Adrenal gland (tissue), 19 donors: ENCODE results near the gene FXYD2. TPM values are rescaled to one million over a fixed set of nuclear protein-coding genes. Genes with fewer than 3 reads are reported as not detected.

Experiments used
- DNase-seq, 7 donors: peaks; one replicate each; pipeline ENCODE4 v3.0.0-alpha.2; 2019 to 2020
- H3K27ac ChIP-seq, 5 donors: fragments of 200-600 bp; sonication (generic) in 4 of 5; 1 replicate in 3 of 5; 2 replicates in 2 of 5; pipeline versions ENCODE4 v1.5.1 to v1.8.0; 2016 to 2020; ENCODE audit warnings: mild to moderate bottlenecking in 1 of 5
- H3K27me3 ChIP-seq: fragments of 200-600 bp; 2 replicates; pipeline ENCODE4 v1.8.0; 2021
- H3K36me3 ChIP-seq, 2 donors: fragments of 200-600 bp; replicated peaks in 1 of 2; 1 replicate in 1 of 2; 2 replicates in 1 of 2; pipeline versions ENCODE4 v1.5.1 to v1.8.0; 2018 to 2022
- H3K4me1 ChIP-seq, 2 donors: fragments of 200-600 bp; replicated peaks in 1 of 2; 1 replicate in 1 of 2; 2 replicates in 1 of 2; pipeline versions ENCODE4 v1.5.1 to v1.8.0; 2018 to 2021
- H3K4me3 ChIP-seq, 4 donors: fragments of 200-600 bp; sonication (generic) in 3 of 4; one replicate each; pipeline ENCODE4 v1.5.1; 2016 to 2018
- H3K9me3 ChIP-seq, 3 donors: fragments of 200-600 bp; sonication (generic) in 1 of 3; replicated peaks in 1 of 3; 1 replicate in 2 of 3; 2 replicates in 1 of 3; pipeline versions ENCODE4 v1.5.1 to v1.8.0; 2016 to 2021
- POLR2A ChIP-seq, 2 donors: fragments of 450-650 bp; IDR thresholded peaks; one replicate each; pipeline ENCODE4 v1.6.1; 2017; ENCODE audit warnings: antibody characterized with exemption in 2 of 2, mild to moderate bottlenecking in 2 of 2, moderate library complexity in 1 of 2
- WGBS, 4 donors: extraction: QIAGEN DNeasy Blood & Tissue Kit in 2 of 4; methylation state at CpG; one replicate each; pipeline versions ENCODE4 v1.1.5 to v1.1.7; 2013 to 2017; 5-methylcytosine and 5-hydroxymethylcytosine counted together
- intact Hi-C, 2 donors: fragments of 100-400 bp; cut with DNase I; formaldehyde crosslinking; loops; one replicate each; pipeline versions ENCODE4 v1.14.1 to v1.15.0; 2022 to 2023
- long read RNA-seq, 10 donors: library from polyadenylated mRNA in 3 of 10; unstranded in 2 of 10; stranded (forward) in 1 of 10; transcript quantifications; one replicate each; pipeline ENCODE4 v2.0.0 and lab custom pipeline, GENCODE V29; 2021 to 2026
- polyA plus RNA-seq, 3 donors: library from polyadenylated mRNA; stranded (reverse); fragments of 200-250 nt in 2 of 3; fragments of 350-450 nt in 1 of 3; fragmentation: Illumina TruSeq in 1 of 3; extraction: RNeasy Lipid Tissue Mini Kit (QIAGEN cat#74804) in 1 of 3; gene quantifications; one replicate each; pipeline ENCODE4 v1.2.3, GENCODE V29; 2013 to 2014
- total RNA-seq, 9 donors: library from RNA; depleted of rRNA in 4 of 9; stranded (reverse); fragments of >200 nt in 4 of 9; fragments of 120-200 nt in 1 of 9; fragmentation: NEBNext Ultra II Directional in 1 of 9; extraction: Animal tissue kit (Norgen Biotek cat#: 25700) in 1 of 9; gene quantifications; one replicate each; pipeline versions ENCODE4 v1.1.0 to v1.2.4, GENCODE V29; 2013 to 2023
- TF ChIP-seq, protein P1 (sequence below), 6 experiments: fragments of 450-650 bp in 4 of 6; fragments of 200-600 bp in 2 of 6; sonication (generic) in 1 of 6; IDR thresholded peaks; 1 replicate in 5 of 6; 2 replicates in 1 of 6; pipeline versions ENCODE4 v1.5.1 to v1.8.0; 2016 to 2021; ENCODE audit warnings: antibody characterized with exemption in 6 of 6, mild to moderate bottlenecking in 2 of 6, moderate library complexity in 1 of 6
- donor health status: healthy with polysubstance abuse.
- donor health status: Bipolar disorder and iron deficiency.
- donor health status: DM: yes; HTN: yes; CAD: no.
- donor health status: DM: no; HTN: no; CAD: no.
- donor health status: DM: no; HTN: no; CAD: no.
- donor health status: DM: yes; HTN: yes; CAD: no.

Gene FXYD2
- total RNA-seq (1 to 10 TPM in 6 of 9 donors, under 1 TPM in 1, not detected in 2; 0.94 to 4.3 (median 2.0) TPM), polyA plus RNA-seq (10 to 100 TPM in 1 of 3 donors, 1 to 10 TPM in 1, under 1 TPM in 1; 0.27 to 11.3 (median 3.6) TPM)
- long read RNA-seq, donor 1, result 0 reads
- long read RNA-seq, donor 2, result 0 reads
- long read RNA-seq, donor 3, result 0 reads
- long read RNA-seq, donor 4, partial matches to known transcripts, result 0 of 1 reads
- long read RNA-seq, donor 4, other reads (novel, unspliced or antisense), result 0 of 1 reads
- long read RNA-seq, donor 5, partial matches to known transcripts, result 0 of 1 reads
- long read RNA-seq, donor 5, other reads (novel, unspliced or antisense), result 0 of 1 reads
- long read RNA-seq, donor 6, transcript FXYD2-202 (6 exons, 571 nt), result major isoform, 6 of 8 reads
- long read RNA-seq, donor 6, partial matches to known transcripts, result 0 of 8 reads
- long read RNA-seq, donor 6, other reads (novel, unspliced or antisense), result 2 of 8 reads
- long read RNA-seq, donor 7, result 0 reads
- long read RNA-seq, donor 8, transcript FXYD2-202 (6 exons, 571 nt), result major isoform, 6 of 6 reads
- long read RNA-seq, donor 8, partial matches to known transcripts, result 0 of 6 reads
- long read RNA-seq, donor 8, other reads (novel, unspliced or antisense), result 0 of 6 reads
- long read RNA-seq, donor 9, result 0 reads
- long read RNA-seq, donor 10, partial matches to known transcripts, result 0 of 1 reads
- long read RNA-seq, donor 10, other reads (novel, unspliced or antisense), result 0 of 1 reads

DNA sequence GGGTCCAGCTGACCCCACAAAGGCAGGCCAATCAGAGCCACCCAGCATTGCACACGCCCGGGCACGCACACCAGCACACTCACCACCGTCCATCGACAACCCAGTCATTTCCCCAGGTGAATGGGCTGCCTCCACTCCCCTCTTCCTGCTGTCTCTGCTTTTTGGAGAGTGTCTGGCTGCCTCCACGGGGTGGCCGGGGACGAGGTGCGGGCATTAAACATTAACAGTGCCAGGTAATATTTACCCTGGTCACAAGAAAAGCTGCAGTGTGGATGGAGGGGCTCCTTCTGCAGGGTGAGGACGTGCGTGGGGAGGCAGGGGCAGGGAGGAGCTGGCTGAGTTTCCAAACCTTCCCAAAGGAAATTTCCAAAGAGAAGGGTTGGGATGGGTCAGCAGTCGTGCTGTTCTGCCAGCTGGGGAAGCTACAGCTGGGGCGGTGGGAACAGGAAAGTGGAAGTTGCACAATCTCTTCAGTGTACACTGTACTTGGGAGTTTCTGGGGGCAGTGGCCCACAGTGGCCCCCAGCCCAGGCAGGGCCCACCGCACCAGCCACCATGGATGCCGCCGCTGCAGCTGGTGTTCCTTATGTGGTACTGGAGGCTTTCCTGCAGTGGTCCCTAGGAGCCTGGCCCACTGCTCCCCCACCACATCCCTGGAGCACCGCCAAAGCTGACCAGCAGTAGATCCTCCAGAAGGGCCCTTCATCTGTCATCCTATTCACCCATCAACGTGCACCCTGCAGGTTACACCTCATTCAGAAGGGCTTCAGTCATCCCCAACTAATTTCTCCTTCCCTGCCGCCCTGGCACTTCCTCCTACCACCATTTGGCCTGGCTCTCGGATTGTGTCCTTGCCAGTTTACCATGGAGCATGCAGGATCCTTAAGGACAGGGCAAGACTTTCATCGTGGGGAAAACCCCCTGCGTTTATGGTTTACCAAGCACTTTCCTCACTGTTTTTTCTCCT is at the start of gene FXYD2:
Gene FXYD2, minus strand, starts transcription at position 174 of the 967 bp plus-strand sequence. Its CDS starts 66 bp downstream, at position 108.
- TF ChIP-seq, protein P1, sequence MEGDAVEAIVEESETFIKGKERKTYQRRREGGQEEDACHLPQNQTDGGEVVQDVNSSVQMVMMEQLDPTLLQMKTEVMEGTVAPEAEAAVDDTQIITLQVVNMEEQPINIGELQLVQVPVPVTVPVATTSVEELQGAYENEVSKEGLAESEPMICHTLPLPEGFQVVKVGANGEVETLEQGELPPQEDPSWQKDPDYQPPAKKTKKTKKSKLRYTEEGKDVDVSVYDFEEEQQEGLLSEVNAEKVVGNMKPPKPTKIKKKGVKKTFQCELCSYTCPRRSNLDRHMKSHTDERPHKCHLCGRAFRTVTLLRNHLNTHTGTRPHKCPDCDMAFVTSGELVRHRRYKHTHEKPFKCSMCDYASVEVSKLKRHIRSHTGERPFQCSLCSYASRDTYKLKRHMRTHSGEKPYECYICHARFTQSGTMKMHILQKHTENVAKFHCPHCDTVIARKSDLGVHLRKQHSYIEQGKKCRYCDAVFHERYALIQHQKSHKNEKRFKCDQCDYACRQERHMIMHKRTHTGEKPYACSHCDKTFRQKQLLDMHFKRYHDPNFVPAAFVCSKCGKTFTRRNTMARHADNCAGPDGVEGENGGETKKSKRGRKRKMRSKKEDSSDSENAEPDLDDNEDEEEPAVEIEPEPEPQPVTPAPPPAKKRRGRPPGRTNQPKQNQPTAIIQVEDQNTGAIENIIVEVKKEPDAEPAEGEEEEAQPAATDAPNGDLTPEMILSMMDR (IDR thresholded peaks at IDR 0.05), result no peak
- no peak for TF ChIP-seq POLR2A (IDR thresholded peaks at IDR 0.05)
- Histone ChIP-seq H3K4me3 (no peak within 1 kb of the TSS), H3K4me1 (peaks cover 0 to 24% of the 10 kb centered on the region in 2 donors), H3K36me3 (no peaks in the 10 kb centered on the region), H3K27ac (peak within 1 kb of the TSS; percentile 52 to 86 (median 77)), H3K9me3 (no peaks in the 10 kb centered on the region), H3K27me3 (no peaks in the 10 kb centered on the region)
- intact Hi-C loops, result loop anchor here in 1 of 2 donors (5.0 kb wide), 1 partner anchor 122 kb away; no protein-coding TSS in a partner anchor
- WGBS, 4 donors, result 57 to 65% (median 60%) methylated on average over 19 to 22 of the region's 22 CpGs
- peak; percentile 23 to 75 (median 48) for DNase-seq

DNA sequence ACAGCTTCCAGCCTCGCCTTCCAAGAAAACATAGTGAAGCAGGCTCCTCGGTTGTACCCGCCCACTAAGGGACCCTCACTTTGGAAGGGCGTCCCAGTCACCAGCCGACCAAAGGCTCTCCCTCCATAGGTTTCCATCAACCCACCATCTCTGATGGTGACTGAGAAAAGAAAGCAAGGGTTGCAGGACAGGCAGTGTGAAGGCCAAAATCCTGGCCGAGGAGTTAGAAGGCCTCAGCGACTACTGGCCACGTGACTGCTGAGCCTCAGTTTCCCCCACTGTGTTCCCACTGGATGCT is 49.2 kb upstream of the FXYD2 start:
- intact Hi-C loops, result no loop called here
- WGBS, 4 donors, result 60 to 82% (median 73%) methylated on average over 5 to 8 of the region's 8 CpGs
- TF ChIP-seq, protein P1 (IDR thresholded peaks at IDR 0.05), result no peak
- TF ChIP-seq POLR2A (IDR thresholded peaks at IDR 0.05), result no peak
- H3K4me3 ChIP-seq, result no peak overlapping the region
- H3K4me1 ChIP-seq, result peaks cover 0 to 60% of the 10 kb centered on the region in 2 donors
- H3K27ac ChIP-seq, result peak overlapping the region in 1 of 5 donors; percentile 82
- no peaks in the 10 kb centered on the region for H3K9me3 ChIP-seq
- DNase-seq, result no peak
- H3K36me3 ChIP-seq, result no peaks in the 10 kb centered on the region
- H3K27me3 ChIP-seq, result no peaks in the 10 kb centered on the region

DNA sequence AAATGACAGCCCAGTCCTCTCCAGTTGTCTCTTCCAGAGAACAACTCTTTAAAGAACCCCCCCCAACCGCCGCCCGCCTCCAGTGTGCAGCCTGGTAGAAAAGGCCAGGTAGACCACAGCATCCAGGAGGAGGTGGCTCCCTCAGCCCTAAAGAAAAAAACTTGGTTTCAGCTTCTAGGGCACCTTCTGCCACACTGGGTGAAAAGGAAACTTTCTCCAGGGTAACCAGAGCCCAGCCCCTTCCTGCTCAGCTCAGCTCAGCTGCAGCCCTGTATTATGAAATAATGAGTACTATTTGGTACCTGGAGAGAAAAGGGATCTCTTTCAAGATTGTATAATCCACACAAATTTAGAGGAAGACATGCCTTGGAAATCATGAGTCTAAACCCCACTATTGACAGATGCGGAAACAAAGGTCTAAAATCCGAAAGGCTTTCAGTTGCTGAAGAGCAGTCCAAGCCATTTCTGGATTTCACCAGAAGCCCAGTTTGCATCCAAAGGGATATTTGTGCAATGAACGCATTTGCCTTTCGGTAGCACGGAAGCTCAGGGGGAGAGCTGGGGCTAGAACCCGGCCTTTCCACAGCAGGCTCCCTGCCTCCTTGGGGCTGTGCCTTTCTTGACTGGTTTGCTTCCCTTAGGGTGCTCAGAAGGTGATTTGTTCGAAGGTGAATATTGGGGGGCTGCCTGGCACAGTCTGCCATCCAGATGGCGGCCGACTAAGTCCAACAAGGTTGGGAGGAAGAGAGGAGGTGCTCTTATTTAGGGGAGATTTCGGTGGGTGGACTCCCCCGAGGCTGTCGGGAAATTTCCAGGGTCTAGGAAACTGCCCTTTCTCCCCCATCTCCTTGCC is 48.7 kb upstream of the FXYD2 start:
- intact Hi-C loops, result no loop called here
- H3K27ac ChIP-seq, result peak overlapping the region in 2 of 5 donors; percentile 29 to 82
- peaks cover 0 to 61% of the 10 kb centered on the region in 2 donors for H3K4me1 ChIP-seq
- no peaks in the 10 kb centered on the region for H3K27me3 ChIP-seq
- no peaks in the 10 kb centered on the region for H3K9me3 ChIP-seq
- DNase-seq, result no peak
- 81 to 89% (median 84%) methylated on average over 12 to 15 of the region's 15 CpGs for WGBS, 4 donors
- no peaks in the 10 kb centered on the region for H3K36me3 ChIP-seq
- no peak overlapping the region for H3K4me3 ChIP-seq
- TF ChIP-seq, protein P1 (IDR thresholded peaks at IDR 0.05), result no peak
- TF ChIP-seq POLR2A (IDR thresholded peaks at IDR 0.05), result no peak
